ENCODE data around the gene C1orf74.

GRCh38 chr1:209829716-209830115, 45.4 kb upstream of the C1orf74 start:
- TF ChIP-seq EZH2phosphoT487 (IDR thresholded peaks at IDR 0.05; ENCODE audit: borderline replicate concordance) = no peak
- TF ChIP-seq CTCF (conservative IDR thresholded peaks at IDR 0.05; ENCODE audit: low read length) = no peak

Data from Loucy (cell line).